Measurements from ENCODE around the gene HS6ST3. TPM values are rescaled to one million over a fixed set of nuclear protein-coding genes. Genes with fewer than 3 reads are reported as not detected.
"Not testable (repeated sequence)": the region's sequence is repeated elsewhere in the genome, so short reads cannot be mapped to it uniquely, and the experiment has no call there.

The HS6ST3 gene
- total RNA-seq, 1 donor from 2014 or later, result not detected

GRCh38 chr13:96744367-96745331 lies 654.7 kb downstream of the HS6ST3 start:
- Mint-ChIP-seq H3K27me3 (ENCODE audit: insufficient read depth) (no peaks in the 10 kb centered on the region), H3K4me3 (no peak overlapping the region), H3K9me3 (peaks cover 4% of the 10 kb centered on the region), H3K4me1 (ENCODE audit: low read depth) (no peaks in the 10 kb centered on the region), H3K27ac (no peak overlapping the region), H3K36me3 (ENCODE audit: low read depth) (no peaks in the 10 kb centered on the region)
- intact Hi-C loops (cut with micrococcal nuclease), result no loop called here
- no peak for DNase-seq (ENCODE audit: low spot score)

GRCh38 chr13:96746886-96747285 lies 657.0 kb downstream of the HS6ST3 start:
- Mint-ChIP-seq H3K4me3 (no peak overlapping the region), H3K27me3 (ENCODE audit: insufficient read depth) (no peaks in the 10 kb centered on the region), H3K9me3 (peaks cover 4% of the 10 kb centered on the region), H3K27ac (no peak overlapping the region), H3K36me3 (ENCODE audit: low read depth) (no peaks in the 10 kb centered on the region), H3K4me1 (ENCODE audit: low read depth) (no peaks in the 10 kb centered on the region)
- intact Hi-C loops (cut with micrococcal nuclease), result no loop called here
- no peak for DNase-seq (ENCODE audit: low spot score)

GRCh38 chr13:96749825-96750224 lies 659.9 kb downstream of the HS6ST3 start:
- intact Hi-C loops (cut with micrococcal nuclease), result no loop called here
- peaks cover 4% of the 10 kb centered on the region for H3K9me3 Mint-ChIP-seq
- H3K4me1 Mint-ChIP-seq (ENCODE audit: low read depth), result no peaks in the 10 kb centered on the region
- H3K27me3 Mint-ChIP-seq (ENCODE audit: insufficient read depth), result no peaks in the 10 kb centered on the region
- H3K36me3 Mint-ChIP-seq (ENCODE audit: low read depth), result no peaks in the 10 kb centered on the region
- H3K4me3 Mint-ChIP-seq, result no peak overlapping the region
- DNase-seq (ENCODE audit: low spot score), result no peak
- H3K27ac Mint-ChIP-seq, result no peak overlapping the region

- Mint-ChIP-seq H3K9me3 (peaks cover 4% of the 10 kb centered on the region), H3K4me3 (no peak overlapping the region), H3K4me1 (ENCODE audit: low read depth) (no peaks in the 10 kb centered on the region), H3K27me3 (ENCODE audit: insufficient read depth) (no peaks in the 10 kb centered on the region), H3K36me3 (ENCODE audit: low read depth) (no peaks in the 10 kb centered on the region), H3K27ac (no peak overlapping the region)
- intact Hi-C loops (cut with micrococcal nuclease), result no loop called here
- DNase-seq (ENCODE audit: low spot score), result no peak
These were observed 661.2 kb downstream of the HS6ST3 start for GRCh38 chr13:96751089-96751488.

GRCh38 chr13:96762876-96763275 lies 673.0 kb downstream of the HS6ST3 start:
- Mint-ChIP-seq H3K4me1 (ENCODE audit: low read depth) (no peaks in the 10 kb centered on the region), H3K27ac (no peak overlapping the region), H3K27me3 (ENCODE audit: insufficient read depth) (no peaks in the 10 kb centered on the region), H3K36me3 (ENCODE audit: low read depth) (no peaks in the 10 kb centered on the region), H3K9me3 (peaks cover 12% of the 10 kb centered on the region), H3K4me3 (no peak overlapping the region)
- intact Hi-C loops (cut with micrococcal nuclease), result no loop called here
- no peak for DNase-seq (ENCODE audit: low spot score)

- Mint-ChIP-seq H3K36me3 (ENCODE audit: low read depth) (no peaks in the 10 kb centered on the region), H3K9me3 (peaks cover 12% of the 10 kb centered on the region), H3K27me3 (ENCODE audit: insufficient read depth) (no peaks in the 10 kb centered on the region), H3K4me1 (ENCODE audit: low read depth) (no peaks in the 10 kb centered on the region), H3K27ac (no peak overlapping the region), H3K4me3 (no peak overlapping the region)
- DNase-seq (ENCODE audit: low spot score), result no peak
- intact Hi-C loops (cut with micrococcal nuclease), result no loop called here
These were observed 676.4 kb downstream of the HS6ST3 start for GRCh38 chr13:96766306-96766705.

- Mint-ChIP-seq H3K9me3 (peaks cover 8% of the 10 kb centered on the region), H3K4me3 (no peak overlapping the region), H3K27ac (no peak overlapping the region), H3K27me3 (ENCODE audit: insufficient read depth) (no peaks in the 10 kb centered on the region), H3K36me3 (ENCODE audit: low read depth) (no peaks in the 10 kb centered on the region), H3K4me1 (ENCODE audit: low read depth) (no peaks in the 10 kb centered on the region)
- intact Hi-C loops (cut with micrococcal nuclease), result no loop called here
- DNase-seq (ENCODE audit: low spot score), result no peak
These were observed 678.6 kb downstream of the HS6ST3 start for GRCh38 chr13:96768524-96768923.

GRCh38 chr13:96769874-96770273 lies 680.0 kb downstream of the HS6ST3 start:
- Mint-ChIP-seq H3K36me3 (ENCODE audit: low read depth) (no peaks in the 10 kb centered on the region), H3K4me1 (ENCODE audit: low read depth) (no peaks in the 10 kb centered on the region), H3K9me3 (peaks cover 9% of the 10 kb centered on the region), H3K27ac (no peak overlapping the region), H3K4me3 (no peak overlapping the region), H3K27me3 (ENCODE audit: insufficient read depth) (no peaks in the 10 kb centered on the region)
- intact Hi-C loops (cut with micrococcal nuclease), result no loop called here
- no peak for DNase-seq (ENCODE audit: low spot score)

- Mint-ChIP-seq H3K9me3 (peaks cover 16% of the 10 kb centered on the region), H3K27ac (no peak overlapping the region), H3K27me3 (ENCODE audit: insufficient read depth) (no peaks in the 10 kb centered on the region), H3K4me3 (no peak overlapping the region), H3K4me1 (ENCODE audit: low read depth) (no peaks in the 10 kb centered on the region), H3K36me3 (ENCODE audit: low read depth) (peaks cover 2% of the 10 kb centered on the region)
- intact Hi-C loops (cut with micrococcal nuclease), result no loop called here
- no peak for DNase-seq (ENCODE audit: low spot score)
These were observed 681.8 kb downstream of the HS6ST3 start for GRCh38 chr13:96771486-96772367.

- Mint-ChIP-seq H3K27me3 (ENCODE audit: insufficient read depth) (no peaks in the 10 kb centered on the region), H3K27ac (no peak overlapping the region), H3K36me3 (ENCODE audit: low read depth) (peaks cover 2% of the 10 kb centered on the region), H3K4me3 (no peak overlapping the region), H3K4me1 (ENCODE audit: low read depth) (no peaks in the 10 kb centered on the region), H3K9me3 (peaks cover 18% of the 10 kb centered on the region)
- intact Hi-C loops (cut with micrococcal nuclease), result no loop called here
- no peak for DNase-seq (ENCODE audit: low spot score)
These were observed 682.5 kb downstream of the HS6ST3 start for GRCh38 chr13:96772426-96772825.

- H3K4me1 Mint-ChIP-seq (ENCODE audit: low read depth); H3K36me3 Mint-ChIP-seq (ENCODE audit: low read depth); H3K27ac Mint-ChIP-seq; DNase-seq (ENCODE audit: low spot score); H3K4me3 Mint-ChIP-seq; intact Hi-C loops (cut with micrococcal nuclease); H3K27me3 Mint-ChIP-seq (ENCODE audit: insufficient read depth): not testable (repeated sequence)
- peaks cover 33% of the 10 kb centered on the region for H3K9me3 Mint-ChIP-seq
These were observed 688.4 kb downstream of the HS6ST3 start for GRCh38 chr13:96778302-96778701.

GRCh38 chr13:96779691-96780090 lies 689.8 kb downstream of the HS6ST3 start:
- DNase-seq (ENCODE audit: low spot score), result no peak
- H3K27me3 Mint-ChIP-seq (ENCODE audit: insufficient read depth), result no peaks in the 10 kb centered on the region
- no peaks in the 10 kb centered on the region for H3K4me1 Mint-ChIP-seq (ENCODE audit: low read depth)
- H3K36me3 Mint-ChIP-seq (ENCODE audit: low read depth), result peaks cover 2% of the 10 kb centered on the region
- no peak overlapping the region for H3K27ac Mint-ChIP-seq
- intact Hi-C loops (cut with micrococcal nuclease), result no loop called here
- H3K9me3 Mint-ChIP-seq, result peaks cover 27% of the 10 kb centered on the region
- no peak overlapping the region for H3K4me3 Mint-ChIP-seq

GRCh38 chr13:96780105-96780504 lies 690.2 kb downstream of the HS6ST3 start:
- H3K36me3 Mint-ChIP-seq (ENCODE audit: low read depth), result peaks cover 2% of the 10 kb centered on the region
- no peaks in the 10 kb centered on the region for H3K27me3 Mint-ChIP-seq (ENCODE audit: insufficient read depth)
- no peak overlapping the region for H3K27ac Mint-ChIP-seq
- H3K9me3 Mint-ChIP-seq, result peaks cover 27% of the 10 kb centered on the region
- H3K4me1 Mint-ChIP-seq (ENCODE audit: low read depth), result no peaks in the 10 kb centered on the region
- no peak overlapping the region for H3K4me3 Mint-ChIP-seq
- DNase-seq (ENCODE audit: low spot score), result no peak
- intact Hi-C loops (cut with micrococcal nuclease), result no loop called here
